ENCODE data around the gene SNCAIP.

DNA sequence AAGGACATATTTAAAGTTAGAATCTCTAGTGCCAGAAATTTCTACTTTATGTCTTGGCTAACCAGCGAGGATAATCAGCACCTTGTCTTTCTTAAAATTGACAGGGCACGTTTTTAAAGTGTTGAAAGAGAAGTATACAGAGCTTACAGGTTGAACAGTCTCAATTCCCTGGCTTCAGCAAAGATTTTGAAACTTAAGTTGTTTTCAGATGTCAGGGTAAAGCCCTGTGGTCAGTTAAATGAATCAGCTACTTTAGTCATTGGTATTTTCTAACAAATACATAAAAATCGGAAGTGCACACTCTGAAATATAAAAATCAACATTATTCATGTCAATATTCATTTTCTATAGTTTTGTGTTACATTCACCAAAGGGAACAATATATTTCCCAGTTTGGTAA lies 29.1 kb downstream of the SNCAIP start:
- TF ChIP-seq POLR2A (IDR thresholded peaks at IDR 0.05) (no peak), CTCF (IDR thresholded peaks at IDR 0.05) (no peak)
